ENCODE data around the gene AMN. TPM values are rescaled to one million over a fixed set of nuclear protein-coding genes. Genes with fewer than 3 reads are reported as not detected.

Gene AMN
- total and polyA plus RNA-seq, 9 of the 15 experiments (the other 6 are each of a cell fraction or from before 2014, with no cell fraction given) = 0.04 to 0.14 TPM; not detected in 7

GRCh38 chr14:102909462-102909861, 13.0 kb upstream of the AMN start (continued):
- TF ChIP-seq TCF15 (CRISPR knock-in tag; IDR thresholded peaks at IDR 0.05) = no peak
- no peak for TF ChIP-seq THRB (CRISPR knock-in tag; conservative IDR thresholded peaks at IDR 0.05)
- TF ChIP-seq NFRKB (IDR thresholded peaks at IDR 0.05; ENCODE audit: low read depth) = no peak
- TF ChIP-seq ZNF316 (IDR thresholded peaks at IDR 0.05) = no peak
- no peak for TF ChIP-seq NRF1 (conservative IDR thresholded peaks at IDR 0.05 in 1 of 2, IDR thresholded peaks at IDR 0.05 in 1 of 2)
- TF ChIP-seq ZNF253 (CRISPR knock-in tag; conservative IDR thresholded peaks at IDR 0.05) = no peak
- no peak for TF ChIP-seq ZNF696 (CRISPR knock-in tag; conservative IDR thresholded peaks at IDR 0.05)

GRCh38 chr14:102909911-102910310, 12.6 kb upstream of the AMN start:
- Histone ChIP-seq H3K9me3 (replicated peaks; ENCODE audit: control insufficient read depth, insufficient read depth, low read depth, low read length) (no peaks in the 10 kb centered on the region), H4K20me1 (replicated peaks; ENCODE audit: control insufficient read depth, insufficient read depth, low read length) (no peaks in the 10 kb centered on the region), H3K27ac (ENCODE audit: extremely low read depth, low read depth, low read length) (no peak overlapping the region), H3K4me2 (ENCODE audit: insufficient read depth, low read length) (no peak overlapping the region), H3K79me2 (ENCODE audit: control insufficient read depth, insufficient read depth, low read length) (no peaks in the 10 kb centered on the region), H3K4me1 (replicated peaks in 1 of 2; ENCODE audit: control insufficient read depth in 2 of 2, insufficient read depth in 2 of 2, low read length in 2 of 2) (peaks cover 0 to 21% of the 10 kb centered on the region in 2 experiments; a peak in 1 of 5 replicates), H3K36me3 (ENCODE audit: control insufficient read depth, insufficient read depth, low read length) (peaks cover 8% of the 10 kb centered on the region; the same call in 1 of the 3 replicates), H2AFZ (ENCODE audit: low read depth, low read length) (no peak overlapping the region), H3K9ac (ENCODE audit: insufficient read depth in 1 of 2, low read depth in 2 of 2, low read length in 2 of 2) (no peak overlapping the region; a peak in 1 of 4 replicates), H3K27me3 (ENCODE audit: control insufficient read depth in 2 of 2, insufficient read depth in 2 of 2, low read length in 2 of 2) (no peaks in the 10 kb centered on the region), H3K4me3 (no peak overlapping the region), H3K9me1 (ENCODE audit: control insufficient read depth, insufficient read depth, low read length) (no peaks in the 10 kb centered on the region)
- intact Hi-C loops (cut with micrococcal nuclease) (no loop called here), in situ Hi-C loops (cut with MboI) (loop anchor here (10.0 to 25.0 kb wide), 2 partner anchors 398 to 475 kb away; partner anchors contain the start of gene ANKRD9)
- TF ChIP-seq CBFA2T3 (IDR thresholded peaks at IDR 0.05) (no peak), CGGBP1 (CRISPR knock-in tag; IDR thresholded peaks at IDR 0.05) (no peak), ZNF184 (CRISPR knock-in tag; IDR thresholded peaks at IDR 0.05) (no peak), TFAP4 (CRISPR knock-in tag; IDR thresholded peaks at IDR 0.05; ENCODE audit: borderline replicate concordance) (no peak), WHSC1 (IDR thresholded peaks at IDR 0.05; ENCODE audit: low read length) (no peak), PTTG1 (tag; IDR thresholded peaks at IDR 0.05; ENCODE audit: low read depth) (no peak), NUFIP1 (IDR thresholded peaks at IDR 0.05; ENCODE audit: partially characterized antibody) (no peak)
- WGBS (ENCODE audit: insufficient coverage, low coverage, missing lambda C conversion rate) = 72% methylated on average over 6 of the region's 10 CpGs
- no TSS peak for BruUV-seq (replicated peaks)
- ChIA-PET POLR2A (interaction anchor here (0.6 kb wide), 1 partner anchor 404 kb away, joined by 3 read pairs; no protein-coding TSS in a partner anchor), CTCF (ENCODE audit: low intra/inter-chr PET ratio) (no interaction called here)
- DNase-seq (ENCODE audit: extremely low read depth in 1 of 4, low spot score in 3 of 4) (no peak), ATAC-seq (no peak), FAIRE-seq (no peak)
